ENCODE measurements around the gene MEF2B.

The MEF2B gene

GRCh38 chr19:19213426-19214158 is 43.5 kb upstream of the MEF2B start:
- DNase-seq (ENCODE audit: low read depth), result no peak
- no peak overlapping the region for H3K4me3 ChIP-seq (ENCODE audit: low read length)
- no peak for TF ChIP-seq CTCF (IDR thresholded peaks at IDR 0.05; ENCODE audit: insufficient read depth, low read depth, low read length, missing control alignments)

DNA sequence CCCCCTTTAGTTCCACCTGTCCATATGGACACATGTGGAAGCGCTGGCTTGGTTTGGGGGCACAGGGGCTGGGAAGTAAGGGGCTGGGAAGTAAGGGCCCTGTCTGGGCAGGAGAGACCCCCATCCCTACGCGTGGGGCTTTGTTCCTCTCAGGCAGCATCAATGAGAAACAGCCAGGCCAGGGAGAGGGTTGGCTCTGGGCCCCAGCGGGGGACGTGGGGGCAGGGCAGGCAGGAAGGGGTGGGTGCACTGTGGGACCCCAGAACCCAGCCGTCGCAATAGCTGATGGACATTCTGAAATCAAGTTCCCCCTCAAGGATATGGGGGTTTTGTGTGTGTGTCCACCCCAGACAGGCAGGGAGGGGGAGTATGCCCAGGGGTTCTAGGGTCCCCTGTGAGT is 42.9 kb upstream of the MEF2B start:
- no peak for DNase-seq (ENCODE audit: low read depth)
- TF ChIP-seq CTCF (IDR thresholded peaks at IDR 0.05; ENCODE audit: insufficient read depth, low read depth, low read length, missing control alignments), result no peak
- no peak overlapping the region for H3K4me3 ChIP-seq (ENCODE audit: low read length)

GRCh38 chr19:19211499-19212420 is 41.7 kb upstream of the MEF2B start, which contains the start of gene NCAN:
TSS of gene NCAN (plus strand) at chr19:19211958. CDS start at chr19:19216954, 4,996 bp downstream.
- no peak for TF ChIP-seq CTCF (IDR thresholded peaks at IDR 0.05; ENCODE audit: insufficient read depth, low read depth, low read length, missing control alignments)
- no peak for DNase-seq (ENCODE audit: low read depth)
- H3K4me3 ChIP-seq (ENCODE audit: low read length), result no peak within 1 kb of the TSS

- no peak for TF ChIP-seq CTCF (IDR thresholded peaks at IDR 0.05; ENCODE audit: insufficient read depth, low read depth, low read length, missing control alignments)
- no peak overlapping the region for H3K4me3 ChIP-seq (ENCODE audit: low read length)
- no peak for DNase-seq (ENCODE audit: low read depth)
Observed at GRCh38 chr19:19209372-19209771, 39.3 kb upstream of the MEF2B start.

DNA sequence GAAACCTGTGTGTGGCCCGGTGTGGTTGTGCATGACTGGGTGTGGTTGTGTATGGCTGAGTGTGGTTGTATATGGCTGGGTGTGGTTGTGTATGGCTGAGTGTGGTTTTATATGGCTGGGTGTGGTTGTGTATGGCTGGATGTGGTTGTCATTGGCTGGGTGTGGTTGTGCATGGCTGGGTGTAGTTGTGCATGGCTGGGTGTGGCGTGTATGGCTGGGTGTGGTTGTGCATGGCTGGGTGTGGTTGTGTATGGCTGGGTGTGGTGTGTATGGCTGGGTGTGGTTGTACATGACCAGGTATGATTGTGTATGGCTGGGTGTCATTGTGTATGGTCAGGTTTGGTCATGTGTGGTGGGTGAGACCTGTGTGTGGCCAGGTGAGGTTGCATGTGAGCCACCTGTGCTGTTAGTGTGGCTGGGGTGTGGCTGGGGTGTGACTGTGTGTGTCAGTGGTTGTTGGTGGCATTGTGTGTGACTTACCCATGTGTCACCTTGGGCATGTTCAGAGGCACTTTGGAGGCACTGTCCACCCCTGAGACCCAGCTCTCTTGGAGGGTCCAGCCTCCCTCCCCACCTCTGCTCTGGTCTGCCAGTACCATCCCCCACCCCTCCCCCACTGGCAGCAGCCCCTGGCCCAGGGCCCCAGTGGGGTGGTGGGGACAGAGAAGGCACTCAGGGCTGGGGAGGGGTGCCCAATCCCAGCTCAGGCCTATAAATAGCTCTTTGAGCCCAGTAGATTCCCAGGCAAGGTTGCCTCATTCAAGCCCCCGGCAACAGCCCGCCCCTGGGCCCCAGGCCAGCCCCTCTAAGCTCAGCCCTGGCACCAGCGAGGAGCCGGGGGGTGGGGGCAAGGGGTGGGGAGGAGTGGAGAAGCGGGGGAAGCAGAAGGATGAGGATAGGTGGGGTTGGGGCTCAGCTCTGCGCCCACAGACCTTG is 37.8 kb upstream of the MEF2B start:
- DNase-seq (ENCODE audit: low read depth), result peak; percentile 25
- no peak overlapping the region for H3K4me3 ChIP-seq (ENCODE audit: low read length)
- TF ChIP-seq CTCF (IDR thresholded peaks at IDR 0.05; ENCODE audit: insufficient read depth, low read depth, low read length, missing control alignments), result no peak

- DNase-seq (ENCODE audit: low read depth), result no peak
- no peak overlapping the region for H3K4me3 ChIP-seq (ENCODE audit: low read length)
- no peak for TF ChIP-seq CTCF (IDR thresholded peaks at IDR 0.05; ENCODE audit: insufficient read depth, low read depth, low read length, missing control alignments)
Observed at GRCh38 chr19:19206938-19207337, 36.9 kb upstream of the MEF2B start.

All from epithelial cell of esophagus (primary cell).